ENCODE results near the gene RAPGEF6.

DNA sequence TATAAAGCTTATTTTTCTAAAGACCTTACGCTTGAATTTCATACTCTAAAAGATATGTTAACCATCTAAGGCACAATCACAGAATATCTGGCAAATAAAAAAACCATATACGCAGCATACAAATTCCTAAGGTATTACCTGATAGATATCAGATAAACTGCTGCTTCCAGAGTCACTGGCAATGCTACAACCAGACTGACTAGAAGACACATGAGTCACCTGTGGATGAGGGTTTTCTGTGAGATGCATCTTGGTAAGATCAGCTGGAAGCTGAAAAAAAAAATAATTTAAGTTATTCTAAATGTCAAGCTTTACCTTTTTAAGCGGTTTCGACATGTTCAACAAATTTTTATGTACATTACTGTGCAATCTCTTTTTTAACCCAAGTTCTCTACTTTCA, 113.8 kb downstream of the RAPGEF6 start:
- TF ChIP-seq, protein P1, sequence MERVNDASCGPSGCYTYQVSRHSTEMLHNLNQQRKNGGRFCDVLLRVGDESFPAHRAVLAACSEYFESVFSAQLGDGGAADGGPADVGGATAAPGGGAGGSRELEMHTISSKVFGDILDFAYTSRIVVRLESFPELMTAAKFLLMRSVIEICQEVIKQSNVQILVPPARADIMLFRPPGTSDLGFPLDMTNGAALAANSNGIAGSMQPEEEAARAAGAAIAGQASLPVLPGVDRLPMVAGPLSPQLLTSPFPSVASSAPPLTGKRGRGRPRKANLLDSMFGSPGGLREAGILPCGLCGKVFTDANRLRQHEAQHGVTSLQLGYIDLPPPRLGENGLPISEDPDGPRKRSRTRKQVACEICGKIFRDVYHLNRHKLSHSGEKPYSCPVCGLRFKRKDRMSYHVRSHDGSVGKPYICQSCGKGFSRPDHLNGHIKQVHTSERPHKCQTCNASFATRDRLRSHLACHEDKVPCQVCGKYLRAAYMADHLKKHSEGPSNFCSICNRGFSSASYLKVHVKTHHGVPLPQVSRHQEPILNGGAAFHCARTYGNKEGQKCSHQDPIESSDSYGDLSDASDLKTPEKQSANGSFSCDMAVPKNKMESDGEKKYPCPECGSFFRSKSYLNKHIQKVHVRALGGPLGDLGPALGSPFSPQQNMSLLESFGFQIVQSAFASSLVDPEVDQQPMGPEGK (CRISPR knock-in tag; IDR thresholded peaks at IDR 0.05; ENCODE audit: borderline replicate concordance) = no peak
- TF ChIP-seq ARNTL (CRISPR knock-in tag; IDR thresholded peaks at IDR 0.05; ENCODE audit: borderline replicate concordance, low read depth) (no peak), GLIS3 (CRISPR knock-in tag; IDR thresholded peaks at IDR 0.05) (no peak), TOX (CRISPR knock-in tag; IDR thresholded peaks at IDR 0.05; ENCODE audit: borderline replicate concordance) (no peak), ZNF8 (CRISPR knock-in tag; IDR thresholded peaks at IDR 0.05) (no peak), OSR1 (CRISPR knock-in tag; IDR thresholded peaks at IDR 0.05) (no peak)
